BJ (cell line): Measurements from ENCODE around the gene THAP11. TPM values are rescaled to one million over a fixed set of nuclear protein-coding genes. Genes with fewer than 3 reads are reported as not detected.
"Not testable (repeated sequence)": the region's sequence is repeated elsewhere in the genome, so short reads cannot be mapped to it uniquely, and the experiment has no call there.

Experiments
- CTCF ChIA-PET: fragments of 350-600 bp; formaldehyde crosslinking; extraction: SDS; loops from one replicate; lab custom pipeline; 2021; ENCODE audit warnings: antibody characterized with exemption, inconsistent platforms; lab: Yijun Ruan, JAX
- POLR2A ChIA-PET: fragments of 300-600 bp; sonication (Branson Sonifier 250); formaldehyde crosslinking; extraction: SDS; loops from one replicate; lab custom pipeline; 2021; ENCODE audit warnings: antibody characterized with exemption; lab: Charles Lee
- DNase-seq: peaks from one replicate; pipeline ENCODE4 v3.0.0-alpha.2; 2011; ENCODE audit warnings: low read depth
- H3K27me3 ChIP-seq: 2 replicates; pipeline ENCODE4 v1.6.0; 2011; ENCODE audit warnings: low read length; ENCODE audit not compliant: control insufficient read depth, insufficient read depth
- H3K36me3 ChIP-seq: 2 replicates; pipeline ENCODE4 v1.5.1; 2011; ENCODE audit warnings: low read length; ENCODE audit not compliant: control insufficient read depth, insufficient read depth
- H3K4me3 ChIP-seq: 2 replicates; pipeline ENCODE4 v1.5.1; 2011; ENCODE audit warnings: low read depth, mild to moderate bottlenecking, control low read depth, low read length
- polyA plus RNA-seq: library from polyadenylated mRNA; depleted of rRNA; stranded (reverse); fragments of >200 nt; gene quantifications from 2 replicates; pipeline ENCODE4 v1.2.3, GENCODE V29; 2011
- TF ChIP-seq, protein P1 (sequence below): IDR thresholded peaks from 2 replicates; pipeline ENCODE4 v1.5.1; 2011; ENCODE audit warnings: low read depth, mild to moderate bottlenecking, control low read depth, inconsistent platforms, low read length, moderate library complexity; ENCODE audit not compliant: insufficient read depth

THAP11 gene
- polyA plus RNA-seq, 1 experiment = 25.8 TPM

DNA sequence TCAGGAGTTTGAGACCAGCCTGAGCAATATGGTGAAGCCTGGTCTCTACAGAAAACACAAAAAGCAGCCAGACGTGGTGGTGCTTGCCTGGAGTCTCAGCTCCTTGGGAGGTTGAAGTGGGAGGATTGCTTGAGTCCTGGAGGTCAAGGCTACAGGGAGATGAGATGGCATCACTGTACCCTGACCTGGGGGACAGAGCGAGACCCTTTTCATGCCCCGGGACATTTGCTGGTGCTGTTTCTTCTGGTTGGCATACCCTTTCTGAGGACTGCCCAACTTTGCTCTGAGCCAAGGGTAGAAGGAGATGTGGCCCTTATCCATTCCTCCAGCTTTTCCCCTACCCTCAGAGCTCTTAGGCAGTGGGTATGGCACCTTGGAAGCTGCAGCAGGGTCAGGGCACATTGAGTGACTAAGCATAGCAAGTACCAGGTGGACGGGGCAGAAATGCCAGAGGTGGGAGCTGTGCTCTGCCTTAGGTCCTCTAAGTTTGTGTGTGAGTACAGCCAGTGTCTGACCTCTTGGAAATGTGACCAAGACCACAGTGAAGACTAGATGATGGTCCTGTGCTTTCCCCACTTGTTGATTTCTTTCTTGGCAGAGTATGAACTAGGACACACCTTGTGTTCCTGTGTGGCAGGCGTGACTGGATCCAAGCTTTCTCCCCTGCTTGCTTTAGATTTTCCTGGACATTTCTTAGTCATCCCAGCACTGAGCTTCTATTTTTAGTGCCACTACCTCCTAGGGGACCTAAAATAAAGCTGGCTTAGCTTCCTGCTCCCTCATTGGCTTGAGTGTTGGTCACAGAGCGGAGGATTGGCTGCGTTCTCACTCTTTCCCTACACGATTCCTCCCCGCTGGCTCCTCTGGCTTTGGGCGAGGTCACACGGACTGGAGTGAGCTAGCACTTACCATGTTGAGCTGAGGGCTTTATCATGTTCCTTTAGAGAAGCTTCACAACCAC lies 20.8 kb downstream of the THAP11 start:
- Histone ChIP-seq H3K27me3 (no peaks in the 10 kb centered on the region), H3K36me3 (peaks cover 7% of the 10 kb centered on the region), H3K4me3 (no peak overlapping the region)
- TF ChIP-seq, protein P1, sequence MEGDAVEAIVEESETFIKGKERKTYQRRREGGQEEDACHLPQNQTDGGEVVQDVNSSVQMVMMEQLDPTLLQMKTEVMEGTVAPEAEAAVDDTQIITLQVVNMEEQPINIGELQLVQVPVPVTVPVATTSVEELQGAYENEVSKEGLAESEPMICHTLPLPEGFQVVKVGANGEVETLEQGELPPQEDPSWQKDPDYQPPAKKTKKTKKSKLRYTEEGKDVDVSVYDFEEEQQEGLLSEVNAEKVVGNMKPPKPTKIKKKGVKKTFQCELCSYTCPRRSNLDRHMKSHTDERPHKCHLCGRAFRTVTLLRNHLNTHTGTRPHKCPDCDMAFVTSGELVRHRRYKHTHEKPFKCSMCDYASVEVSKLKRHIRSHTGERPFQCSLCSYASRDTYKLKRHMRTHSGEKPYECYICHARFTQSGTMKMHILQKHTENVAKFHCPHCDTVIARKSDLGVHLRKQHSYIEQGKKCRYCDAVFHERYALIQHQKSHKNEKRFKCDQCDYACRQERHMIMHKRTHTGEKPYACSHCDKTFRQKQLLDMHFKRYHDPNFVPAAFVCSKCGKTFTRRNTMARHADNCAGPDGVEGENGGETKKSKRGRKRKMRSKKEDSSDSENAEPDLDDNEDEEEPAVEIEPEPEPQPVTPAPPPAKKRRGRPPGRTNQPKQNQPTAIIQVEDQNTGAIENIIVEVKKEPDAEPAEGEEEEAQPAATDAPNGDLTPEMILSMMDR = no peak
- ChIA-PET CTCF (interaction anchor here (0.7 to 3.0 kb wide), 12 partner anchors 18 to 342 kb away, joined by 3 to 23 read pairs (median 4); partner anchors contain the start of gene NRN1L), POLR2A (no interaction called here)
- no peak for DNase-seq

DNA sequence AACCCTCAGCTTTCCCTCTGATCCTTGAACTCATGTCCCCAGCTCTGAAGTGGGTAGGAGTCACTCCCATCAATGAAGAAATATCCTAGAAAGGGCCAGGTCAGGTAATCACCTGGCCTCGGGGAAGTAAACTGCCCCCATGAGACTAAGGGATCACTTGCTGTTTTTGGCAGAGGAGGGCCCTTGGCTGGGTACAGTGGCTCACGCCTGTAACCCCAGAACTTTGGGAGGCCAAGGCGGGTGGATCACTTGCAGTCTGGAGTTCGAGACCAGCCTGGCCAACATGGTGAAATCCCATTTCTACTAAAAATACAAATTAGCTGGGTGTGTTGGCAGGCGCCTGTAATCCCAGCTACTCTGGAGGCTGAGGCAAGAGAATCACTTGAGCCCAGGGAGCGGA lies 21.9 kb downstream of the THAP11 start:
- POLR2A ChIA-PET, DNase-seq: not testable (repeated sequence)
- peaks cover 12% of the 10 kb centered on the region for H3K36me3 ChIP-seq

DNA sequence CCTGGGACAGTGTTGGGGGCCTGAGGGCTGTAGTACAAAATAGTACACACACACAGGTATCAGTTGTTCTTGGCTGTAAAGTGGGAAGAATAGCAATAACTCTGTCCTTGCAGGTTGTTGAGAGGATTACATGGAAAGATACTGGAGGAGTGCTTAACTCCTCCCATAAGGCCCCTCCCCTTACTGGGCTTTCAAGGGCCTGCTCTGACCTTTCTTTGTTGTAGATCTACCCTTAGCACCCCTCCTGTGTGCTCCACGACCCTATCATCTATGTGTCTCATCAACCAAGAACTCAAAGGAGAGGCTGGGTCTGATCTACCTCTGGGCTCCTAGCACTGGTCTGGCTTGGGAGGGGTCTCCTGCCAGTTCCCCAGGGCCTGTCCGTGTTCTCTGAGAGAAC lies 22.5 kb downstream of the THAP11 start:
- H3K36me3 ChIP-seq = peaks cover 12% of the 10 kb centered on the region
- POLR2A ChIA-PET = no interaction called here

More for the DNA sequence above, 21.9 kb downstream of the THAP11 start:
- not testable (repeated sequence) for H3K4me3 ChIP-seq, H3K27me3 ChIP-seq
- CTCF ChIA-PET = interaction anchor here (1.1 to 3.0 kb wide), 5 partner anchors 48 to 343 kb away, joined by 3 to 23 read pairs (median 5); no protein-coding TSS in a partner anchor

DNA sequence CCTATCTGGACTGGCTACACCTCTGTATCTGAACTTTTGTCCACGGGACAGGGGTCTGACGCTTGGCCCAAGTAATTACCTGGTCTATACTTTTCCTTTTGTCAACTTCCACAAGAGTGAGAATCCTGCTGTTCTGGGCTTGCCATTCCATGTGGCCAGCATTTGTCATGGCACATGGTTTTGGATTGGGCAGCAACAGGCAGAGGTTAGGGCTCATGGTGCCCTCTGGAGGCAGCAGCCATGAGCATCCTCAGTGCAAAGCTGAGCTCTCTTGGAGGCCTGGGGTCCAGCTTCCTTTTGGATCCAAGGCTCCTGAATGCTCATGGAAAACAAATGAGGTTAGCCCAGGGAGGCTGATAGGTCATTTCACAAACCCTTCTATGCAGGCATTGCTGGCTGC lies 23.2 kb downstream of the THAP11 start:
- no peak overlapping the region for H3K4me3 ChIP-seq
- TF ChIP-seq, protein P1 = peak; percentile 46
- H3K36me3 ChIP-seq = peaks cover 16% of the 10 kb centered on the region
- no peaks in the 10 kb centered on the region for H3K27me3 ChIP-seq
- DNase-seq = no peak
- ChIA-PET CTCF (interaction anchor here (0.6 to 2.1 kb wide), 3 partner anchors 19 to 49 kb away, joined by 3 to 17 read pairs (median 3); no protein-coding TSS in a partner anchor), POLR2A (no interaction called here)

More for the DNA sequence above, 22.5 kb downstream of the THAP11 start:
- TF ChIP-seq, protein P1 = no peak
- Histone ChIP-seq H3K27me3 (no peaks in the 10 kb centered on the region), H3K4me3 (no peak overlapping the region)
- no peak for DNase-seq
- CTCF ChIA-PET = interaction anchor here (1.0 to 2.1 kb wide), 3 partner anchors 19 to 344 kb away, joined by 3 to 17 read pairs (median 5); no protein-coding TSS in a partner anchor

DNA sequence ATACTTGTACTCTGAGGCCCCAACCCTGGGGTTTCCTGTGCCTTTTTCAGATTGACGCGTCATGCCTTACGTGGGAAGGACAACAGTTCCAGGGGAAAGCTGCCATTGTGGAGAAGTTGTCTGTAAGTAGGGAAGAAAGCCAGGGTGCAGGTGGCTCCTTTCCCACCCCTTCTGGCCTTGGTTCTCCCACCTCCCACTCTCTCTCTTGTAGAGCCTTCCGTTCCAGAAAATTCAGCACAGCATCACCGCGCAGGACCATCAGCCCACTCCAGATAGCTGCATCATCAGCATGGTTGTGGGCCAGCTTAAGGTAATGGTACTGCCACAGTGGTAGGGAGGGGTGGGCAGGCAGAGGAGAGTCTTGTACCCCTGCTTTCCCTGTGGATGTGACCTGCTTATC lies 26.2 kb downstream of the THAP11 start:
- Histone ChIP-seq H3K27me3 (no peaks in the 10 kb centered on the region), H3K4me3 (no peak overlapping the region), H3K36me3 (peaks cover 21% of the 10 kb centered on the region)
- CTCF ChIA-PET = interaction anchor here (0.9 to 3.5 kb wide), 4 partner anchors 15 to 348 kb away, joined by 3 to 16 read pairs (median 6); partner anchors contain the start of gene NRN1L
- TF ChIP-seq, protein P1 = no peak
- DNase-seq = no peak
- POLR2A ChIA-PET = no interaction called here
